COLO829 (cell line): ENCODE measurements around the gene IGSF22.

Experiments used
- DNase-seq: peaks from one replicate; pipeline ENCODE4 v3.0.0; 2012; ENCODE audit warnings: low spot score

IGSF22 gene

DNA sequence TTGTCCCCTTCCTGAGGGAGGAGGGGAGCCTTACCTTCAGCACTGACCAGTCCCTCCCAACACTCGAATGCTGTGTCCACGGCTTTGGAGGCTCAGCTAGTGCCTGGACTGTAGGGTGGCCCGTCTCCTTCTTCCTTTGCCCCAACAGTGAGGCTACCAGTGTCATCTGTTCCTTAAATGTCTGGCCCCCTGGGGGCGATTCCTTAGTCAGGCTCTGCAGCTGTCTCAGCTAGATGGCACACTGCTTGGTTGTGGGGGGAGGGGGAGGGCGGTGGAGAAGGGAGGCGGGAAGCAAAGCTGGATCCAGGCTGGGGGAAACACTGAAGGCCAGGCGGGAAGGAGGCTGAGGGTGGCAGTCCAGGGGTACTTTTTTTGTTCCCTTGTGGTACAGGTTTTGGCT lies at the start of gene IGSF22:
TSS of gene IGSF22 (minus strand) at position 149 of the 400 bp plus-strand sequence. CDS start 1,952 bp downstream, outside the sequence.
- no peak for DNase-seq

DNA sequence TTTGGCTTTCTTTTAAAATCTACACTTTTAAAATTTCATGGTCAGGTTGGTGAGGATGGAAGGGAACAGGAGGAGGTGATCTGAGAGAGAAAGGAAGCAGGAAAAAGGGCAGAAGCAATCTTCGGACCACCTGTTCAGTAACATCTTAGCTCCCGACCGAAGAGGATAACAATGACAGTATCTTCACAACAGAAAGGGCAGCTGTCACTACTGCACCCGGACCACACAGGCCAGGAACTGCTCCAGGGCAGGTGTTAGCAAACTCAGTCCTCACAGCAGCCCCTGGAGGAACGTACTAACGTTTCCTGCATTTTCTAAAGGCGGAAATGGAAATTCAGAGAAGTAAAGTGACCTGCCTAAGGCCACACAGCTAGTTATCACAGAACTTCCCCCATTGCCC lies 48.8 kb upstream of the IGSF22 start:
- DNase-seq: no peak

DNA sequence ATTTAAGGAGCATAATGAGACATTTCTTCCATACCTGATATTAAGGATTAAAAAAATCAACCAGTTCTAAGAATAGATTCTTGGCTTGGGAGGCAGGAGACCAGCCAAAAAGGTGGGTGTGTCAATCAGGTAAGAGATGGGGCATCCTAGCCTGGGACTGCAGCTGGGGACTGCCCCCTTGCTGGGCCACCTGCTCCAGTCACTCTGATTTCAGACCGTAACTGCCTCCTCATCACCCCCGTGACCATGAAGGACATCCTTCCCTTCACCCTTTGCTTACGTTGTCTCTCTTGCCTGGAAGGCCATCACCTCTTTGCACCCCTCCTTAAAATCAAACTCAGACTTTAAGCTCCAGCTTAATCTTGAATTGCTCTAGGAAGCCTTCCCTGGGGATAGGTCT lies 47.7 kb upstream of the IGSF22 start:
- no peak for DNase-seq

DNA sequence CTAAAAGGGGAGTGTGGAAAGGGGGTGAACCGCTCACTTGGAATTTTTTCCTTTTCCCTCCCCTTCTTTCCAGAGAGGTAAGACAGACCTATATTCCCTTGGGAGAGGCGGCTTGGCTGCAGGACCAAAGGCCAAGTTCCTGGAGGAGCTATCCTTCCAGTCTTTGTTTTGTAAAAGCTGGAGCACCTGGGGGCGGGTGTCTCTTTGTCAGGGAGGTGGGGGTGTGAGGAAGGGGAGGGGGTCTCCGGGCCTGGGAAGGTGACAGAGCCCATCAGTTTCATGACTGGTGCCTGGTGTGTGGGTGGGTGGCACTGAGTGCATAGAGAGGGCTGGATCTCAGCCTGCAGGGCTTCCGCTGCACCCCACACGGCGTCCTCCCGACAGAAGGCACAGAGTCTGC lies 47.1 kb upstream of the IGSF22 start:
- DNase-seq: no peak

DNA sequence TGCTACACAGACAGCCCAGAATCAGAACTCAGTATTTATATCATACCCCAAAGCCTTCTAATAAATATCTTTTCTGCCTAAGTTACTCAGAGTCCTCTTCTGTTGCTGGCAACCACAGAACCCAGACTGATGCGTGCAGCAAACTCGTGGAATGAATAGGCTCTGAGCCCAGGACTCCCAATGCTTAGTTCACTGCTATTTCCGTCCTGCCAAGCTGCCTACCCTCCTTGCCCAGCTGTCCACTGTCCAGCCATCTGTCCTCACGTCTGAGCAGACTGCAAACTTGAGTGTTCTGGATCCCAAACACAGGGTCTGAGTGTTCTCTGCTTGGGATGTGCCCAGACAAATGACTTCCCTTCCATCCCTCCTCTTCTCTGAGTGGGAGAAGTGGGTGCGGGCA lies 46.2 kb upstream of the IGSF22 start:
- no peak for DNase-seq

DNA sequence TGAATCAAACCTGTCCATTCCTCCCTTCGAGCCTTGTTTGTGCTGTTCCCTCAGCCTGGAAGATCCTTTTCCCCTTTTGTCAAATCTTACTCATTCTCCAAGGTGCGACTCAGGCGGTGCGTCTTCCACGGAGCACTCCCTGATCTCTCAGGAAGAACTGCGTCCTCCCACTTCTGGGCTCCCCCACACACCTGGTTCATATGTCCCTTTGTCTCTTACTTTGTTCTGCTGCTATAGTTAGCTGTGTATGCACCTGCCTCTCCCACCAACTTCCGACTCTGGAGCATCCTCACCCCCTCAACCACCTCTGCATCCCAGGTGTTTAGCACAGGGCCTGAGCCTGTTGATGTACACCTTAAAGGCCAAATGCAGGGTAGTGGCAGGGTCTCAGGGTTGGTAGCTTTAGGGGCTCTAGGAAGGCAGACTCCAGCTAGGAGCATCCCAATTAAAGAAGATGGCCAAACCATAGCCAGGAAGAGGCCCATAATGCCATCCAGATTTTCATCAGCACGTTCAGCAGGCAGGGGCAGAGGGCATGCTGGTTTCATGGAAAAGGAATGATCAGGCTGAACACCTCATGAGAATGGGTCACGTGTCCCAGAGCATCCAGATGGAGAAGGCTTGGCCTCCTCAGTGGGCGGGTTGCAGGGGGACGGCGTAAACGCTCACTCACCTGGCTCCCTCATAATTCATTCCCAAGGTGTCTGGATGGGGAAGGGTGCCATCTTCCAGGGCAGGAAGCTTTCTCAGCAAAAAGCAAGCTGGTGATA lies 45.5 kb upstream of the IGSF22 start:
- no peak for DNase-seq

DNA sequence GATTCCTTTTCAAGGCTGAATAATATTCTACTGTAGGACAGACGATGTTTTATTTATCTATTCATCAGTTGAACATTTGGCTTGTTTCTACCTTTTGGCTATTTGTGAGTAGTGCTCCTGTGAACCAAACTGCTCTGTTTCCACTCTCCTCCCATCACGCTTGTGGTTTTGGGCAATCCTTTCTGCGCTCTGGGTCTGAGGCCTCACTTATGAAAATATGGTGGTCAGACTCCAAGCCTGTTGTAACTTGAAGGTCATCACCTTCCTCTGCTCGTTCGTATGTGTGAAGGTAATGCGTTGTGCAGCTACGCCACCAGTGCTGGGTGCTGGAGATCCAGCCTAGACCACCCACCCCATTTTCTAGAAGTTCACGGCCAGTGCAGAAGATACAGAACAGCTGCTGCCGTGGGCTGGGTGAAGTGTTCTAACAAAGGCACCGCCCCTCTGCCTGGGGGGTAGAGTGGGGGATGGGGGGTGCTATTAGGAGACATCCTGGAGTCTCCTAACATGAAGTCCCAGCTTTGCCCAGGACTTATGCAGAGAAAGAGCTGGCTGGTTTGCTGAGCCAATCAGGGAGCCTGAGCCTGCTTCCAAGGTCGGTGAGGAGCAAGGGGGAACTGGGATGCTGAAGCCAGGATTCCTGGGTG lies 44.6 kb upstream of the IGSF22 start:
- DNase-seq: no peak

DNA sequence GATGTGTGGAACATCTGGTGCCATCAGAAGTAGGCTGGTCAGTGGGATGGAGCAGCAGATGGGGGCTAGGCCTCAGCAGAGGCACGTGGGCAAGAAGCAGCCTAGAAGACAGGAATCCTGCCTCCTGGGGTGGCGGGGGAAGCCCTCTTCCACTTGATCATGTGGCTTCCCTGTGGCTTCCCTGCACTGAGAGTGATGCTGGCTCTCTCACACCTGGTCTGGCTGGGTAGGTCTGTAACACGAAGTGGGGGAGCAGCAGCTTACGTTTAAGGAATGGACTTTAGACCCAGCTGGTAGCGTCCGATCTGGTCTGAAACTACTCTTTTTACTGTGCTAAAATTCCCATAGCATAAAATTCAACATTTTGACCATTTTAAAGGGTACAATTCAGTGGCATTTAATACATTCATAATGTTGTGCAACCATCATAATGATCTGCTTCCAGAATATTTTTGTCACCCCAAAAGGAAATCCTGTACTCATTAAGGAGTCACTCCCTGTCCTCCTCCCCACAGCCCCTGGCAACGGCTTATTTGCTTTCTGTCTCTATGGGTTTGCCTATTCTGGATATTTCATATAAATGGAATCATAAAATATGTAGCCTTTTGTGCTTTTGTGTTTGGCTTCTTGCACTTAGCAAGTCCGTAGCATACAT lies 43.9 kb upstream of the IGSF22 start:
- DNase-seq: no peak

DNA sequence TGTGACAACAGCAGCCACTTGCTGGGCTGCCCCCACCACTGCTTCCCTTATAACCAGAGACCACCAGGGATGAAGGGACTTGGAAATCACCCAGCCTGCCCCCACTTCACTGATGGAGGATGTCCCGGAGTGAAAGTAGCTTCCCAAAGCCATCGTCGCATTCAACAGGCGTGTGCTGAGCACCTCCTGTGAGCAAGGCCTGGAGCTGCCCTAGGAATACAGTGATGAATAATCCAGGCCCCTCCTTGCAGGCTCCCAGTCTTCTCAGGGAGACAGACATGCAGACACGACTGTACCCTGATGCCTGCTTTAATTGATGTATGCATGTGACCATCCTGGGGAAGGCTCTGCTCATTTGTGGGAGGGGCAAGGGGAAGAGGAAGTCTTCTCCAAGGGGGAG lies 43.0 kb upstream of the IGSF22 start:
- DNase-seq: no peak

DNA sequence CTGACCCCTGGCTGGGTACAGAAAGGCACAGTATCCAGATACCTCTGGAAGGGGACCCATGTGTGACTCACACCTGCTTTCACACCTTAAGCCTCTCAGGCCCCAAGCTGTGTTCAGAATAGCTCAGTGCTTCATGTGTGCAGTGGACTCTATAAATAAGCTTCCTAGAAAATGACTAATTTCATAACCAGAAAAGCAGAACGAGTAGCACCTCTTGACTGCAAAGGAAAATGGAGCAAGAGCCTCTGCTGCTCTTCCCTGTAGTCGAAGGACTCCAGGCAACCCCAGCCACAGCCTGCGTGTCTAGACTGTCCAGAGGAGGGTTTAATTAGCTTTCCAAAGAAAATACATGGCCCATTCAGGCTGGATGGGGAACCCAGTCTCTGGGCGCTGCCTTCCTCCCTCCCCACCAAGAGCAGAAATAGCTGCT lies 42.5 kb upstream of the IGSF22 start:
- DNase-seq: no peak

DNA sequence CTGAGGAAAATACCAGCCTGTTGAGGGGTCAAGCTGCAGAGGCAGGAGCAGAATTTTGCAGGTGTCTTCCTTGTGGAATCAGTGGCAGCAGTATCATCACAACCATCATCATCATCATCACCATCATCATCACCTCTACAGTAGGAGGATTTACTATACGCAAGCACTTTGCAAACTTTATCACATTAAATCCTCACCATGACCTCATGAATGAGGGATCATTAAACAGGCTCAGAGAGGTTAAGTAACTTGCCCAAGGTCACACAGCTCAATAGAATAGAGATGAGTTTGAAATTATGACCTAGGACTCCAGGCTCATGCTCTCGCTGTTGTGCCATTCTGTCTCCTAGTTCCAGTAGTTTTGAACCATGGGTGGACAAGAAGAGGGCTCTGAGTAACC lies 40.0 kb upstream of the IGSF22 start:
- no peak for DNase-seq

DNA sequence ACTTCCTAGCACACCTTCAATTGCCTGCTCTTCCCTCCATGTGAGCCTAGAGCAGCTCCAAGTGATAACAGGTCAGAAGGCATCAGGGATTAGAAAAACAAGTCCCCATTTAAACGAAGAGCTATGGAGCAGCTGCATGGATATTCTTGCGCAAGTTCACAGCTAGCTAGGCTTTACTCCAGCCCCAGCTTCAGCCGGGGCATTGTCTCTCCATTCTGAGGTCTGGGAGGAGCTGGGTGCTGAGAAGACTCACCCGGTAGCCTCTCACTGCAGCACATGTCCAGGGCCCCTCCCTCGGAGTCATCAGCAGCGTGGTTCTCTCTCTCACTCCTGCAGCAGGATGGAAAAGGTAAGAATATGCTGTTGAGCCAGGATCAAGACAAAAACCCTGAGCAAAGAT lies 39.6 kb upstream of the IGSF22 start:
- no peak for DNase-seq

DNA sequence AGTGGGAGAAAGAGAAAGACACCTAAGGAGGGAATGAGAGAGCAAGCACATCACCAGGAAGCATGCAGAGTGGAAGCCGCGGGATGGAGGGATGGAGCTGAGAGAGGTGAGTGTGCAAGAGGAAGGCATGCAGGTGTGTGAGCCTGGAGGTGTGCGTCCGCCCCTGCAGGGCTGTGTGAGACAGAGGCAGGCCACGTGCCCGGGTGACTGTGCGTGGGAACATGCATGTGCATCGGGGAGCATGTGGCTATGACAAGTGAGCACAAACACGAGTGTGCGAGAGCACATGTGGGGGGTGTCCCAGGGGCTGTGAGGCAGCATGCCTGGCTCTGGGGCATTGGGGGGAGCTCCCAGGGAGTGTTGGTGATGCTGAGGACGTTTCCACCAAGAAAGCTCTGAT lies 35.8 kb upstream of the IGSF22 start:
- no peak for DNase-seq

DNA sequence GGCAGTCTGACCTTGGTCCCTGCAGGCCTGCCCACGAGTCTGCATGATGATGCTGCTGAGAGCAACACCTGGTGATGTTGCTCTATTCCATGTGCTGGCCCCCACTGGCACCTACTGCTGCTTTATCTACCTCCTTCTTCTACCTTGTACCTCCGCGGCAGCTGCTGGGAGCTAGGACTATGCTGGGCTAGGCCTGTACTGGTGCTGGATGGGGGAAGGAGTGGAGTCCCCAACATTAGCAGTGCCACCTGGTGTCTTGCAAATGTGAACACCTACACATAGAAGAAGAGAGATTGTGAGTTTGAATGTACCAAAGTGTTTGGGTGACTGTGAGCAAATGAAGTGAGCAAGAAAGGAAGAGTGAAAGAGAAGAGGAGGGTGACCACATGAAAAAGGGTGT lies 35.2 kb upstream of the IGSF22 start:
- no peak for DNase-seq

DNA sequence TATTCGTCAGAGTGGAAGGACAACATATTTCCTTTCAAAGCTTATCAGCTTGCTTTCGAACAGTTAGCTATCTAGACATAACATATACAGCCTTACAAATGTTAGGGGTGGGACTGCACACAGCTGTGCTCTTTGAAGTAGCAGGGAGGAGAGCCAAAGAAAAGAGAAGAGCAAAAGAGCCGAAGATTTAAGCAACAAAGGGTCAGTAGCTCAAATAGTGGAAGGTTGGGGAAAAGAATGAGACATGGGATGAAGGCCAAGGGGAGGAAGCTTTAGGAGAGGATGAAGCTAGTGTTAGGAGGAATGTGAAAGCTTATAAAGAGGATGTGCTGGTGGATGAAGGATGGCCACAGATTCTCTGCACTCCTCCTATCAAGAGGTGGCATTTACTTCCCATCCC lies 31.8 kb upstream of the IGSF22 start:
- no peak for DNase-seq

DNA sequence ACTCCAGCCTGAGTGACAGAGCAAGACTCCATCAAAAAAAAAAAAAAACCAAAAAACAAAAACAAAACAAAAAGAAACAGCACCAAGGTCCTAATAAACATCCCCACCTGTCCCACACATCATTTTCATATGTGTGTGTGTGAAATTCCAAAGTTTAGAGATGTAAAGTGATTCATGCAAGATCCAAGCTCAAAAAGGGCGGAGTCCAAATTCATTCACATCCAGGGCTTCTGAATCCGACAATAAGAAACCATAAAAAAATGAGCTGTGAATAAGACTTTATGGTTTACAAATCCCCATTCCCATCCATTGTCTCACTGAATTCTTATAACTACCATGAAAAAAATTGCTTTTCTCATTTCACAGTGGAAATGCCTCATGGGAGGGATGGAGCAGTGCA lies 30.9 kb upstream of the IGSF22 start:
- DNase-seq: no peak

DNA sequence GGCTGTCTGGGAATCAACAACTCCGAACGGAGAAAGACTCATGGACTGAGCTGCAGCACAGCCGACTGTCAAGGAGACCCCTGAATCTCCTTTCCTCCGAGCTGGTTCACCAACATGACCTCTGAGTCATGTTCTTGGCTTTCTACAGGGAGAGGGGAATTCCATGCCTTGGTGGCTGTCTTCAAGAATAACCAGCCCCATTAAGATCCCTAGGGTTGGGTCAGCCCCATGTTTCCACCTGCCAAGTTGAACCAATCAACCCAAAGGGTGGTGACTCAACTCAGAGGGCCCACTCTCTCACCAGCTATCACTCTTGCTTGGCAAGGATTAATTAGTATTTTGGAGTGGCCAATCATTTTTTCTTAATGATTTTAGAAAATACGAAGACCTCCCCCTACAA lies 28.3 kb upstream of the IGSF22 start:
- no peak for DNase-seq

DNA sequence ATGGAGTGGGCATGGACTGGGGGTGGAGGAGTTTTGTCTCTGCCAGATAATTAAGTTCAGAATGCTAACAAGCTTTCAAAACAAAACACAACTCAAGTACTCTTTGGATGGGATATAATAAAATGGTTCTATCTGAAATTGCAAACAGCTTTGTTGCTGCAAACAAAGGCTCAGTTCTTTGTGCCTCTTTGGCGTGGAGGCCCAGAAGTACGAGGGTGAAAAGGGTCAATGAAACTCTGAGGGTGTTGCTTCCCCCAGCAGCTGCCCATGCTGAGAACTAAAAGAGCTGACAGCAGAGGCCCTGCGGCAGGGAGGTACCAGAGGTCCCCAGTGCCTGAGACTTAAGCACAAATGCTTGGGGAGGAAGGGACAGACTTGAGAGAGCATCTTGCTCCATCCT lies 26.5 kb upstream of the IGSF22 start:
- peak; percentile 9 for DNase-seq

DNA sequence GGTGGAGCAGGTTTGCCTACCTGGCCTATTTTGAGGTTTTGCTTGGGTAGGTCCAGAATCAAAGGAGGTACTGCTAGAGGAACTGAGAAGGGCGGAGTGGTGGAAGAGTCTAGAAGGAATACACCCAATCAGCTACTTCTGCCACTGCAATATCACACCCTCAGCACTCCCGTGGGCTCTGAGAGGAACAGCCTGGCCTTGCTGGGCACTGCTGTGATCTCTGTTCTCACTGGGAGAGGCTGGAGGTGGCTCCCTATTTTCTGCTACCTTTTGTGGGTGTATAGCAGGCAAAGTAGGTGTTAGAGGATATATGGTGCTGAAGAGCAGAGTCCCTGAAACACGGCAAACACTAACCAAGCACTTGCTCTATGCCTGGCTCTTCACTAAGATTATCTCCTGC lies 25.0 kb upstream of the IGSF22 start:
- no peak for DNase-seq

DNA sequence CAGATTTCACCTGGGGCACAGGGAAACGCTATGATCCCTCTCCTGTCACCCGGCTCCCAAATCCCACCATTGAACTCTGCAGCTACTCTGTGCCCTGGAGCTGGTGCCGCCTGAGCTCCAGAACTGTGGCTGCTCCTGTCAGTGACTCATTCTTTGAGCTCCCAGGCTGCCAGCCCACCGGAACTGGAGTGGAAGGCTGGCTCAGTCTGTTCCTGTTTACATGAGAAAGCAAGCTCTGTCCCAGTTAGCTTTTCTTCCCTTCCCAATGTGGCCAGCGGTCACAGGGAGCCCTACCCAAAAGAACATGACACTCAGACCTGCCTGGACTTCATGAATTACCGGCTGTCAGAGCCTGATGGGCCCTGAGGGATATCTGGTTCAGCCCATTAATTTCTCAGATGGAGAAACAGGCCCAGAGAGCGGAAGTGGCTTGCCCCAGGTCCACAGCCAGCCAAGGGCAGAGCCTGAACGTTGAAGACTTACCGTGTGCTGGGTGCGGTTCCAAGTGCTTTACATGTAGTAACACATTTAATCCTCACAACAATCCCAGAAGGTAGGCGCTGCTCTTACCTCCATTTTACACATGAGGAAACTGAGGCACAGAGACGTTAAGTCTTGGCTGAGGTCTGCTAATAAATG lies 23.8 kb upstream of the IGSF22 start:
- peak; percentile 86 for DNase-seq

DNA sequence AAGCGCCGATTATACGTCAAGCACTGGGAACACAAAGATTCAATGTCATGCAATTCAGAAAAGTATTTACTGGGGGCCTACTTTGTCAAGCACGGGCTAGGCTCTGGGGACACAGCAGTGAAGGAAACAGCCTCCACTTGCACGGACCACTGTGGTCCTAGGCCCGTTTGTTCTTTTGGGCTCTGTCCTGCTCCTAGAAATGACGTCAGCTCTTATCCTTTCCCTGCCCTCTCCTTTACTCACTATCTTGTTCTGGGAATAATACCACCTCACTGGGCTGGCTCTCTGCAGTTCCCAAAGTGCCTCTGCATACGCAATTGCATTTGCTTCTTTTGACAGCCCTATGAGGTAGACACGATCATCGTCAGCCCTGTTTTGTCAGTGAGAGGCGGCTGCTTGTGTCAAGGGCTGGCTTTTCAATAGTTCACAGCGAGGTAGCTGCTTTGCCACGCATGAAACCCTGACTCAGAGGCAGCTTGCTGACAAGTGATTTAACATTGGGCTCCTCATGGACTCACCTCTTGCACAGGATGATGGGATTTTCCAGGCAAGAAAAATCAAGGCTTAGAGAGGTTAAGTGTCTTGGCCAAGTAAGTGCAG lies 22.9 kb upstream of the IGSF22 start:
- no peak for DNase-seq

DNA sequence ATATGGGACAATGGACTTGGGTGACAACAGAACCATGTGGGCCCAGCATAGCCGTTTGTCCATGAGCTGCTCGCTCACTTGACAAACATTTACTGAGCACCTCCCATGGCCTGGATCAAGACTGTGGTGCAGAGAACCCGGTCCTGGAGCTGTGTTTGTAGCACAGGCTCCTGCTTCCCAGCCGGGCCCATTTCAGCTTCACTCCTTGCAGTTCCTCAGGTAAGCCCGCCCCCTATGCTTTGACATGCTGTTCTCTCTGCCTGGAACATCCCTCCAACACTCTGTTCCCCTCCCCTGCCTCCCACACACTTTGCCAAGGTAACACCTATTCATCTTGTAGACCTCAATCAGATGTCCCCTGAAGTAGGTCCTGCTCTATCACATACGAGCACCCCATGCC lies 19.3 kb upstream of the IGSF22 start:
- DNase-seq: no peak
